Karpas-422 (cell line): ENCODE data around the gene ASH1L. TPM values are rescaled to one million over a fixed set of nuclear protein-coding genes. Genes with fewer than 3 reads are reported as not detected.
"Not testable (repeated sequence)": the region's sequence is repeated elsewhere in the genome, so short reads cannot be mapped to it uniquely, and the experiment has no call there.

Experiments
- DNase-seq: peaks from one replicate; pipeline ENCODE4 v3.0.0-alpha.2; 2015
- H2AFZ ChIP-seq: fragments of 200-600 bp; sonication (generic); 2 replicates; pipeline ENCODE4 v1.6.1; 2014; ENCODE audit warnings: antibody characterized with exemption, low read length, mixed read lengths
- H3K27ac ChIP-seq: fragments of 200-600 bp; sonication (generic); 2 replicates; pipeline ENCODE4 v1.5.1; 2014; ENCODE audit warnings: mild to moderate bottlenecking, low read length, moderate library complexity
- H3K27me3 ChIP-seq: fragments of 200-600 bp; sonication (generic); 2 replicates; pipeline ENCODE4 v1.6.1; 2014; ENCODE audit warnings: low read length, mixed read lengths
- H3K36me3 ChIP-seq: fragments of 200-600 bp; sonication (generic); 2 replicates; pipeline ENCODE4 v1.6.1; 2014; ENCODE audit warnings: low read length, mixed read lengths; ENCODE audit not compliant: insufficient read depth
- H3K4me1 ChIP-seq: fragments of 200-600 bp; sonication (generic); 2 replicates; pipeline ENCODE4 v1.6.1; 2014; ENCODE audit warnings: mild to moderate bottlenecking, low read length, mixed read lengths
- H3K4me2 ChIP-seq: fragments of 200-600 bp; sonication (generic); 2 replicates; pipeline ENCODE4 v1.6.1; 2014; ENCODE audit warnings: low read length, low read depth, mild to moderate bottlenecking; ENCODE audit not compliant: poor library complexity, severe bottlenecking
- H3K4me3 ChIP-seq: fragments of 200-600 bp; sonication (generic); 2 replicates; pipeline ENCODE4 v1.5.1; 2014; ENCODE audit warnings: mild to moderate bottlenecking, antibody characterized with exemption, low read length, mixed read lengths
- H3K79me2 ChIP-seq: fragments of 200-600 bp; sonication (generic); 2 replicates; pipeline ENCODE4 v1.6.1; 2014; ENCODE audit warnings: mild to moderate bottlenecking, low read length, mixed read lengths
- H3K9ac ChIP-seq: fragments of 200-600 bp; sonication (generic); 2 replicates; pipeline ENCODE4 v1.6.0; 2014; ENCODE audit warnings: low read length
- H3K9me2 ChIP-seq: fragments of 200-600 bp; sonication (generic), shearing (Covaris generic); replicated peaks from 2 replicates; pipeline ENCODE4 v1.6.0; 2014; ENCODE audit warnings: mild to moderate bottlenecking, low read length, moderate library complexity; ENCODE audit not compliant: insufficient read depth
- H3K9me3 ChIP-seq: fragments of 300-700, 200-600 bp; sonication (generic); 2 replicates; pipeline ENCODE4 v1.6.1; 2014; ENCODE audit warnings: low read length, mixed read lengths
- H4K20me1 ChIP-seq: fragments of 200-600 bp; sonication (generic); 2 replicates; pipeline ENCODE4 v1.6.1; 2014; ENCODE audit warnings: mild to moderate bottlenecking, antibody characterized with exemption, low read length, low read depth; ENCODE audit not compliant: insufficient read depth
- total RNA-seq: library from RNA; depleted of rRNA; stranded (reverse); fragments of >200 nt; shearing (Covaris generic); gene quantifications from 2 replicates; pipeline ENCODE4 v1.2.3, GENCODE V29; 2014; ENCODE audit warnings: low replicate concordance

ASH1L gene
- total RNA-seq, 1 experiment from 2014 or later: 45.1 TPM

- H3K36me3 ChIP-seq: peaks cover 10% of the 10 kb centered on the region
- H3K9ac ChIP-seq: no peak overlapping the region
- H3K4me3 ChIP-seq: no peak overlapping the region
- no peaks in the 10 kb centered on the region for H3K27me3 ChIP-seq
- no peaks in the 10 kb centered on the region for H3K4me1 ChIP-seq
- H4K20me1 ChIP-seq: no peaks in the 10 kb centered on the region
- no peak overlapping the region for H3K4me2 ChIP-seq
- peaks cover 33% of the 10 kb centered on the region for H3K79me2 ChIP-seq
- H3K27ac ChIP-seq: no peak overlapping the region
- H3K9me3 ChIP-seq: no peaks in the 10 kb centered on the region
- DNase-seq: no peak
- H3K9me2 ChIP-seq: no peaks in the 10 kb centered on the region
- H2AFZ ChIP-seq: no peak overlapping the region
These were observed 151.7 kb downstream of the ASH1L start for GRCh38 chr1:155410931-155411330.

GRCh38 chr1:155396874-155397476, 165.6 kb downstream of the ASH1L start:
- no peaks in the 10 kb centered on the region for H3K9me2 ChIP-seq
- DNase-seq: no peak
- H4K20me1 ChIP-seq: no peaks in the 10 kb centered on the region
- no peak overlapping the region for H3K4me2 ChIP-seq
- H3K4me3 ChIP-seq: no peak overlapping the region
- peaks cover 17% of the 10 kb centered on the region for H3K79me2 ChIP-seq
- H3K4me1 ChIP-seq: peaks cover 2% of the 10 kb centered on the region; the same call in 1 of the 2 replicates
- no peak overlapping the region for H3K27ac ChIP-seq
- no peak overlapping the region for H2AFZ ChIP-seq
- no peaks in the 10 kb centered on the region for H3K27me3 ChIP-seq
- no peak overlapping the region for H3K9ac ChIP-seq
- peaks cover 27% of the 10 kb centered on the region; the same call in 1 of the 2 replicates for H3K36me3 ChIP-seq
- H3K9me3 ChIP-seq: no peaks in the 10 kb centered on the region

GRCh38 chr1:155392898-155393411, 169.6 kb downstream of the ASH1L start:
- Histone ChIP-seq H3K4me1 (peaks cover 2% of the 10 kb centered on the region; the same call in 1 of the 2 replicates), H3K9ac (no peak overlapping the region), H3K9me2 (no peaks in the 10 kb centered on the region), H2AFZ (no peak overlapping the region), H4K20me1 (no peaks in the 10 kb centered on the region), H3K79me2 (0 out of 2 replicates have a peak, but pooled peaks cover 2% of the 10 kb centered on the region), H3K27me3 (no peaks in the 10 kb centered on the region), H3K9me3 (no peaks in the 10 kb centered on the region), H3K36me3 (peaks cover 37% of the 10 kb centered on the region; the same call in 1 of the 2 replicates), H3K4me3 (no peak overlapping the region), H3K4me2 (no peak overlapping the region), H3K27ac (no peak overlapping the region)
- DNase-seq: peak; percentile 45

- Histone ChIP-seq H3K4me3 (no peak overlapping the region), H3K4me1 (peaks cover 2% of the 10 kb centered on the region; the same call in 1 of the 2 replicates), H3K27me3 (no peaks in the 10 kb centered on the region), H3K9ac (no peak overlapping the region), H3K9me3 (no peaks in the 10 kb centered on the region), H3K36me3 (peaks cover 34% of the 10 kb centered on the region; the same call in 1 of the 2 replicates), H2AFZ (no peak overlapping the region), H3K9me2 (no peaks in the 10 kb centered on the region), H4K20me1 (no peaks in the 10 kb centered on the region), H3K4me2 (no peak overlapping the region), H3K27ac (no peak overlapping the region), H3K79me2 (0 out of 2 replicates have a peak, but pooled peaks cover 2% of the 10 kb centered on the region)
- DNase-seq: no peak
These were observed 172.8 kb downstream of the ASH1L start for GRCh38 chr1:155389826-155390225.

- not testable (repeated sequence) for H3K27me3 ChIP-seq, H3K9me3 ChIP-seq, H4K20me1 ChIP-seq, H3K27ac ChIP-seq, H3K9me2 ChIP-seq, H3K79me2 ChIP-seq, H3K4me3 ChIP-seq, H3K4me2 ChIP-seq, DNase-seq, H2AFZ ChIP-seq, H3K9ac ChIP-seq, H3K4me1 ChIP-seq
- peaks cover 15% of the 10 kb centered on the region; the same call in 1 of the 2 replicates for H3K36me3 ChIP-seq
These were observed 176.8 kb downstream of the ASH1L start for GRCh38 chr1:155385836-155386235.

- H3K36me3 ChIP-seq: peaks cover 19% of the 10 kb centered on the region; the same call in 1 of the 2 replicates
- peaks cover 18% of the 10 kb centered on the region for H3K4me1 ChIP-seq
- no peaks in the 10 kb centered on the region for H3K9me3 ChIP-seq
- H3K79me2 ChIP-seq: peaks cover 3% of the 10 kb centered on the region; the same call in 1 of the 2 replicates
- no peaks in the 10 kb centered on the region for H4K20me1 ChIP-seq
- H3K4me2 ChIP-seq: no peak overlapping the region
- no peaks in the 10 kb centered on the region for H3K27me3 ChIP-seq
- no peak overlapping the region for H3K9ac ChIP-seq
- no peak overlapping the region for H2AFZ ChIP-seq
- H3K27ac ChIP-seq: no peak overlapping the region
- H3K4me3 ChIP-seq: no peak overlapping the region
- DNase-seq: no peak
- H3K9me2 ChIP-seq: no peaks in the 10 kb centered on the region
These were observed 179.2 kb downstream of the ASH1L start for GRCh38 chr1:155383406-155383805.

- H3K4me1 ChIP-seq: peaks cover 18% of the 10 kb centered on the region
- peak overlapping the region; percentile 59 for H3K27ac ChIP-seq
- H3K9ac ChIP-seq: no peak overlapping the region
- peak overlapping the region; percentile 50 for H3K4me2 ChIP-seq
- no peak overlapping the region for H2AFZ ChIP-seq
- H3K9me3 ChIP-seq: no peaks in the 10 kb centered on the region
- peaks cover 3% of the 10 kb centered on the region for H3K79me2 ChIP-seq
- peak; percentile 74 for DNase-seq
- H4K20me1 ChIP-seq: no peaks in the 10 kb centered on the region
- no peaks in the 10 kb centered on the region for H3K27me3 ChIP-seq
- H3K36me3 ChIP-seq: peaks cover 27% of the 10 kb centered on the region
- no peak overlapping the region for H3K4me3 ChIP-seq
- no peaks in the 10 kb centered on the region for H3K9me2 ChIP-seq
These were observed 182.9 kb downstream of the ASH1L start for GRCh38 chr1:155379631-155380090.

- H3K9ac ChIP-seq: no peak overlapping the region
- H3K27me3 ChIP-seq: no peaks in the 10 kb centered on the region
- no peak overlapping the region for H2AFZ ChIP-seq
- no peaks in the 10 kb centered on the region for H4K20me1 ChIP-seq
- peaks cover 32% of the 10 kb centered on the region for H3K36me3 ChIP-seq
- H3K4me1 ChIP-seq: peaks cover 18% of the 10 kb centered on the region
- DNase-seq: no peak
- H3K4me2 ChIP-seq: peak overlapping the region; percentile 50
- H3K27ac ChIP-seq: peak overlapping the region; percentile 59
- no peaks in the 10 kb centered on the region for H3K9me2 ChIP-seq
- peaks cover 3% of the 10 kb centered on the region for H3K79me2 ChIP-seq
- no peak overlapping the region for H3K4me3 ChIP-seq
- no peaks in the 10 kb centered on the region for H3K9me3 ChIP-seq
These were observed 183.4 kb downstream of the ASH1L start for GRCh38 chr1:155379180-155379579.
